ENCODE measurements around the gene EDN2.

Gene EDN2

GRCh38 chr1:41475859-41476567 lies 8.5 kb downstream of the EDN2 start:
- H3K4me3 ChIP-seq (ENCODE audit: low read length), result no peak overlapping the region
- no peaks in the 10 kb centered on the region for H3K4me1 ChIP-seq (ENCODE audit: control insufficient read depth, low read length)
- H3K4me2 ChIP-seq (ENCODE audit: low read length), result no peak overlapping the region
- H3F3A ChIP-seq (ENCODE audit: control insufficient read depth, insufficient read depth), result no peaks in the 10 kb centered on the region
- no peaks in the 10 kb centered on the region for H3K36me3 ChIP-seq (ENCODE audit: control insufficient read depth, low read length)
- H4K20me1 ChIP-seq (ENCODE audit: control insufficient read depth, insufficient read depth, low read depth, low read length), result no peaks in the 10 kb centered on the region
- no peak overlapping the region for H3K27ac ChIP-seq (ENCODE audit: low read depth, low read length)
- H3K9me2 ChIP-seq (replicated peaks; ENCODE audit: control insufficient read depth, low read length), result no peaks in the 10 kb centered on the region
- no peak for TF ChIP-seq CTCF (IDR thresholded peaks at IDR 0.05; ENCODE audit: low read depth, low read length, poor library complexity, severe bottlenecking)
- TF ChIP-seq EZH2phosphoT487 (IDR thresholded peaks at IDR 0.05; ENCODE audit: borderline replicate concordance, low read length), result no peak
- no peaks in the 10 kb centered on the region for H3K9me3 ChIP-seq (ENCODE audit: control insufficient read depth, insufficient read depth, low read length)
- no peaks in the 10 kb centered on the region for H3K27me3 ChIP-seq (ENCODE audit: control insufficient read depth, low read length)
- no peaks in the 10 kb centered on the region for H3K79me2 ChIP-seq (ENCODE audit: control insufficient read depth, low read length)

- H3K4me2 ChIP-seq (ENCODE audit: low read length), result no peak overlapping the region
- H3K9me2 ChIP-seq (replicated peaks; ENCODE audit: control insufficient read depth, low read length), result no peaks in the 10 kb centered on the region
- TF ChIP-seq CTCF (IDR thresholded peaks at IDR 0.05; ENCODE audit: low read depth, low read length, poor library complexity, severe bottlenecking), result no peak
- no peak overlapping the region for H3K27ac ChIP-seq (ENCODE audit: low read depth, low read length)
- H3K9me3 ChIP-seq (ENCODE audit: control insufficient read depth, insufficient read depth, low read length), result no peaks in the 10 kb centered on the region
- no peaks in the 10 kb centered on the region for H4K20me1 ChIP-seq (ENCODE audit: control insufficient read depth, insufficient read depth, low read depth, low read length)
- no peaks in the 10 kb centered on the region for H3K4me1 ChIP-seq (ENCODE audit: control insufficient read depth, low read length)
- no peak overlapping the region for H3K4me3 ChIP-seq (ENCODE audit: low read length)
- no peaks in the 10 kb centered on the region for H3K79me2 ChIP-seq (ENCODE audit: control insufficient read depth, low read length)
- no peaks in the 10 kb centered on the region for H3K36me3 ChIP-seq (ENCODE audit: control insufficient read depth, low read length)
- no peaks in the 10 kb centered on the region for H3K27me3 ChIP-seq (ENCODE audit: control insufficient read depth, low read length)
- H3F3A ChIP-seq (ENCODE audit: control insufficient read depth, insufficient read depth), result no peaks in the 10 kb centered on the region
Measured at GRCh38 chr1:41475346-41475745, 9.1 kb downstream of the EDN2 start.

- H3K27ac ChIP-seq (ENCODE audit: low read depth, low read length), result no peak overlapping the region
- no peak for TF ChIP-seq EZH2phosphoT487 (IDR thresholded peaks at IDR 0.05; ENCODE audit: borderline replicate concordance, low read length)
- TF ChIP-seq CTCF (IDR thresholded peaks at IDR 0.05; ENCODE audit: low read depth, low read length, poor library complexity, severe bottlenecking), result no peak
Measured at GRCh38 chr1:41474490-41475271, 9.8 kb downstream of the EDN2 start.

More at GRCh38 chr1:41474490-41475271, 9.8 kb downstream of the EDN2 start:
- no peaks in the 10 kb centered on the region for H3F3A ChIP-seq (ENCODE audit: control insufficient read depth, insufficient read depth)
- no peaks in the 10 kb centered on the region for H3K79me2 ChIP-seq (ENCODE audit: control insufficient read depth, low read length)
- no peaks in the 10 kb centered on the region for H3K9me3 ChIP-seq (ENCODE audit: control insufficient read depth, insufficient read depth, low read length)
- no peaks in the 10 kb centered on the region for H3K9me2 ChIP-seq (replicated peaks; ENCODE audit: control insufficient read depth, low read length)
- no peaks in the 10 kb centered on the region for H3K36me3 ChIP-seq (ENCODE audit: control insufficient read depth, low read length)
- H3K4me1 ChIP-seq (ENCODE audit: control insufficient read depth, low read length), result no peaks in the 10 kb centered on the region
- no peaks in the 10 kb centered on the region for H4K20me1 ChIP-seq (ENCODE audit: control insufficient read depth, insufficient read depth, low read depth, low read length)
- H3K4me2 ChIP-seq (ENCODE audit: low read length), result no peak overlapping the region
- H3K4me3 ChIP-seq (ENCODE audit: low read length), result no peak overlapping the region
- no peaks in the 10 kb centered on the region for H3K27me3 ChIP-seq (ENCODE audit: control insufficient read depth, low read length)

All from DOHH2 (cell line).